ENCODE results near the gene NAB2.
"Not testable (repeated sequence)": the region's sequence is repeated elsewhere in the genome, so short reads cannot be mapped to it uniquely, and the experiment has no call there.

DNA sequence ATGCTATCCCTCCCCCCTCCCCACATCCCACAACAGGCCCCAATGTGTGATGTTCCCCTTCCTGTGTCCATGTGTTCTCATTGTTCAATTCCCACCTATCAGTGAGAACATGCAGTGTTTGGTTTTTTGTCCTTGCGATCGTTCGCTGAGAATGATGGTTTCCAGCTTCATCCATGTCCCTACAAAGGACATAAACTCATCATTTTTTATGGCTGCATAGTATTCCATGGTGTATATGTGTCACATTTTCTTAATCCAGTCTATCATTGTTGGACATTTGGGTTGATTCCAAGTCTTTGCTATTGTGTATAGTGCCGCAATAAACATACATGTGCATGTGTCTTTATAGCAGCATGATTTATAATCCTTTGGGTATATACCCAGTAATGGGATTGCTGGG is 35.8 kb upstream of the NAB2 start:
- TF ChIP-seq, protein P1, sequence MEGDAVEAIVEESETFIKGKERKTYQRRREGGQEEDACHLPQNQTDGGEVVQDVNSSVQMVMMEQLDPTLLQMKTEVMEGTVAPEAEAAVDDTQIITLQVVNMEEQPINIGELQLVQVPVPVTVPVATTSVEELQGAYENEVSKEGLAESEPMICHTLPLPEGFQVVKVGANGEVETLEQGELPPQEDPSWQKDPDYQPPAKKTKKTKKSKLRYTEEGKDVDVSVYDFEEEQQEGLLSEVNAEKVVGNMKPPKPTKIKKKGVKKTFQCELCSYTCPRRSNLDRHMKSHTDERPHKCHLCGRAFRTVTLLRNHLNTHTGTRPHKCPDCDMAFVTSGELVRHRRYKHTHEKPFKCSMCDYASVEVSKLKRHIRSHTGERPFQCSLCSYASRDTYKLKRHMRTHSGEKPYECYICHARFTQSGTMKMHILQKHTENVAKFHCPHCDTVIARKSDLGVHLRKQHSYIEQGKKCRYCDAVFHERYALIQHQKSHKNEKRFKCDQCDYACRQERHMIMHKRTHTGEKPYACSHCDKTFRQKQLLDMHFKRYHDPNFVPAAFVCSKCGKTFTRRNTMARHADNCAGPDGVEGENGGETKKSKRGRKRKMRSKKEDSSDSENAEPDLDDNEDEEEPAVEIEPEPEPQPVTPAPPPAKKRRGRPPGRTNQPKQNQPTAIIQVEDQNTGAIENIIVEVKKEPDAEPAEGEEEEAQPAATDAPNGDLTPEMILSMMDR (IDR thresholded peaks at IDR 0.05 in 2 of 3, conservative IDR thresholded peaks at IDR 0.05 in 1 of 3; ENCODE audit: insufficient read depth in 2 of 3, low read depth in 1 of 3, low read length in 3 of 3) = not testable (repeated sequence)
- TF ChIP-seq, protein P2, sequence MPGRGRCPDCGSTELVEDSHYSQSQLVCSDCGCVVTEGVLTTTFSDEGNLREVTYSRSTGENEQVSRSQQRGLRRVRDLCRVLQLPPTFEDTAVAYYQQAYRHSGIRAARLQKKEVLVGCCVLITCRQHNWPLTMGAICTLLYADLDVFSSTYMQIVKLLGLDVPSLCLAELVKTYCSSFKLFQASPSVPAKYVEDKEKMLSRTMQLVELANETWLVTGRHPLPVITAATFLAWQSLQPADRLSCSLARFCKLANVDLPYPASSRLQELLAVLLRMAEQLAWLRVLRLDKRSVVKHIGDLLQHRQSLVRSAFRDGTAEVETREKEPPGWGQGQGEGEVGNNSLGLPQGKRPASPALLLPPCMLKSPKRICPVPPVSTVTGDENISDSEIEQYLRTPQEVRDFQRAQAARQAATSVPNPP (IDR thresholded peaks at IDR 0.05; ENCODE audit: borderline replicate concordance, insufficient read depth, insufficient read length) = not testable (repeated sequence)
- TF ChIP-seq NR3C1 (CRISPR knock-in tag; IDR thresholded peaks at IDR 0.05); U2AF2 (optimal IDR thresholded peaks at IDR 0.05; ENCODE audit: low read depth, low read length); CBX1 (IDR thresholded peaks at IDR 0.05; ENCODE audit: low read depth); KDM4B (IDR thresholded peaks at IDR 0.05; ENCODE audit: borderline replicate concordance in 2 of 2, low read depth in 1 of 2): not testable (repeated sequence)
- TF ChIP-seq, protein P3, sequence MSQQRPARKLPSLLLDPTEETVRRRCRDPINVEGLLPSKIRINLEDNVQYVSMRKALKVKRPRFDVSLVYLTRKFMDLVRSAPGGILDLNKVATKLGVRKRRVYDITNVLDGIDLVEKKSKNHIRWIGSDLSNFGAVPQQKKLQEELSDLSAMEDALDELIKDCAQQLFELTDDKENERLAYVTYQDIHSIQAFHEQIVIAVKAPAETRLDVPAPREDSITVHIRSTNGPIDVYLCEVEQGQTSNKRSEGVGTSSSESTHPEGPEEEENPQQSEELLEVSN (IDR thresholded peaks at IDR 0.05; ENCODE audit: borderline replicate concordance in 1 of 2, extremely low read depth in 1 of 2, insufficient read depth in 1 of 2, insufficient read length in 1 of 2, low read depth in 1 of 2, low read length in 1 of 2, poor library complexity in 1 of 2, severe bottlenecking in 1 of 2) = not testable (repeated sequence)
- TF ChIP-seq, protein P4, sequence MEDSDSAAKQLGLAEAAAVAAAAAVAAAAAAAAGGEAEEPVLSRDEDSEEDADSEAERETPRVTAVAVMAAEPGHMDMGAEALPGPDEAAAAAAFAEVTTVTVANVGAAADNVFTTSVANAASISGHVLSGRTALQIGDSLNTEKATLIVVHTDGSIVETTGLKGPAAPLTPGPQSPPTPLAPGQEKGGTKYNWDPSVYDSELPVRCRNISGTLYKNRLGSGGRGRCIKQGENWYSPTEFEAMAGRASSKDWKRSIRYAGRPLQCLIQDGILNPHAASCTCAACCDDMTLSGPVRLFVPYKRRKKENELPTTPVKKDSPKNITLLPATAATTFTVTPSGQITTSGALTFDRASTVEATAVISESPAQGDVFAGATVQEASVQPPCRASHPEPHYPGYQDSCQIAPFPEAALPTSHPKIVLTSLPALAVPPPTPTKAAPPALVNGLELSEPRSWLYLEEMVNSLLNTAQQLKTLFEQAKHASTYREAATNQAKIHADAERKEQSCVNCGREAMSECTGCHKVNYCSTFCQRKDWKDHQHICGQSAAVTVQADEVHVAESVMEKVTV (CRISPR knock-in tag; IDR thresholded peaks at IDR 0.05) = not testable (repeated sequence)

Data from K562 (cell line).